Activated naive CD4-positive, alpha-beta T cell treated with anti-CD3 and anti-CD28 coated beads, Interleukin-2, amount 50 U/mL, for 24 hours (primary cell): Measurements from ENCODE around the gene LDHD.
"Not testable (repeated sequence)": the region's sequence is repeated elsewhere in the genome, so short reads cannot be mapped to it uniquely, and the experiment has no call there.

Experiments
- H3K27ac Mint-ChIP-seq: one replicate; pipeline ENCODE4 v1.8.0; 2021; ENCODE audit warnings: mild to moderate bottlenecking, mixed read lengths
- H3K27me3 Mint-ChIP-seq: one replicate; pipeline ENCODE4 v1.8.0; 2021; ENCODE audit warnings: mixed read lengths
- H3K36me3 Mint-ChIP-seq: one replicate; pipeline ENCODE4 v1.8.0; 2021; ENCODE audit warnings: mixed read lengths
- H3K4me1 Mint-ChIP-seq: one replicate; pipeline ENCODE4 v1.8.0; 2021; ENCODE audit warnings: mixed read lengths
- H3K4me3 Mint-ChIP-seq: one replicate; pipeline ENCODE4 v1.8.0; 2021; ENCODE audit warnings: mild to moderate bottlenecking, mixed read lengths
- H3K9me3 Mint-ChIP-seq: one replicate; pipeline ENCODE4 v1.8.0; 2021; ENCODE audit warnings: mixed read lengths

LDHD gene

GRCh38 chr16:75096656-75097055 lies 19.9 kb downstream of the LDHD start:
- H3K27me3 Mint-ChIP-seq: no peaks in the 10 kb centered on the region

DNA sequence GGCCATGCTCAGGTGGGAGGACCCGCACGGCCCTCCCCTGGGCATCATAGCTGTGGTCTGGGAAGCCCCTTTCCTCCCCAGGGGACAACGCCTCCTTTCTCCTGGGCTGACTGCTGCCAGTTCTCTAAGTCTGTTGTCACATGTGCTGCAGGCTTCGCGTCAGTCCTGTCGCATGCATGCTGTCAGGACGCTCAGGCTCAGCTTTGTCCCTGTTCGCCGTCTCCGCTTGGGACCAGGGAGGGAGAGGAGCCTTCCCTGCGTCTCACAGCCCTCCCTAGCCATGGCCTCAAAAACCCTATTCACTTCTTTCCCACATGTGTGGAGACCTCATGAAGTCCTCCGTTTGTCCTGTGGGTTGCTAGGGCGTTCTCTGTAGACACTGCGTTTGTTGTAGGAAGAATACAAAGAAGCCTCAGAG lies 21.4 kb downstream of the LDHD start:
- Mint-ChIP-seq H3K27ac (no peak overlapping the region), H3K9me3 (no peaks in the 10 kb centered on the region), H3K4me1 (peaks cover 25% of the 10 kb centered on the region), H3K27me3 (no peaks in the 10 kb centered on the region), H3K4me3 (no peak overlapping the region), H3K36me3 (no peaks in the 10 kb centered on the region)

More at GRCh38 chr16:75096656-75097055, 19.9 kb downstream of the LDHD start:
- Mint-ChIP-seq H3K4me3 (no peak overlapping the region), H3K36me3 (no peaks in the 10 kb centered on the region), H3K27ac (no peak overlapping the region), H3K4me1 (peaks cover 32% of the 10 kb centered on the region), H3K9me3 (no peaks in the 10 kb centered on the region)

DNA sequence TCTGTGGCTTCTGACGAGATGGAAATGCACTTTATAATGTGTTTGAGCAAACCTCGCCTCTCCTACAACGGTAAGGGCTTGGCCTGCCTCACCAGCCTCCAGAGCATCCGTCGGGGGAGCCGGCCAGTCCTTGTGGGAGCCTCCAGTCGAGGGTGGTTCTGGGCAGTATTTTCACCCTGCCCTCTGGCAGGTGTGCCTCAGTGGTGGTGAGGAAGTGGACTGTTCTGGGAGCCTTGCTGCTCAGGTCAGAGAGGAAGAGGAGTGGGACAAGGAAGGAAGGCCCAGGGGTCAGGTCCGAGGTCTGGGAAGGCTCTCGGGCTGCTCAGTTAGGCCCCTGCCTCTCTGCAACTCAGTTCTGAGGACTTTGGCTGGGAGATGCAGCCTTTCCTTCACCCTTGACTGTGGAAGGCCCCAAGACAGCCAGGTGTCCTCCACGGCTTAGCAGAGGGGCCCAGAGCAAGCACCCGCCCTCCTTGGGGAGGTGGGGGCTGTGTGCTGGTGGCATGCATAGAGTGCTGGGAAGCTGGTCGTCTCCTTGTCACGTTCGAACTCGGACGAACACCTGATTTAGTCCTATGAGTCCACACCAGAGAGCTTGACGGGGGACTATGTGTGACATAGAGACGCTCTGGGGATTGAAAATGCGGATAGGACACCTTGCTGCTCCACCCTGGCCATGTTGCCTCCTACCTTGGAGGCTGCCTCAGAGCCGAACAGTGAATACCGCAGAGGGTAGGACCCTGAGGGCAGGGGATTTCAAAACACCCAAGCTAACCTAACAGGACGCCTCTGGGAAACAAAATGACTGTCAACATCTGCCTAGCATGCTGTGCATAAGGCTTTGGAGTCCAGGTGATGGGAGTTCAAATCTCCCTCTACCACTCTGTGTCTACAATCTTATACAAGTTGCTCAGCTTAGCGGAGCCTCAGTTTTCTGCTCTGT lies 22.7 kb downstream of the LDHD start:
- Mint-ChIP-seq H3K9me3 (no peaks in the 10 kb centered on the region), H3K36me3 (no peaks in the 10 kb centered on the region), H3K4me1 (peaks cover 12% of the 10 kb centered on the region), H3K27me3 (no peaks in the 10 kb centered on the region), H3K4me3 (no peak overlapping the region), H3K27ac (no peak overlapping the region)

DNA sequence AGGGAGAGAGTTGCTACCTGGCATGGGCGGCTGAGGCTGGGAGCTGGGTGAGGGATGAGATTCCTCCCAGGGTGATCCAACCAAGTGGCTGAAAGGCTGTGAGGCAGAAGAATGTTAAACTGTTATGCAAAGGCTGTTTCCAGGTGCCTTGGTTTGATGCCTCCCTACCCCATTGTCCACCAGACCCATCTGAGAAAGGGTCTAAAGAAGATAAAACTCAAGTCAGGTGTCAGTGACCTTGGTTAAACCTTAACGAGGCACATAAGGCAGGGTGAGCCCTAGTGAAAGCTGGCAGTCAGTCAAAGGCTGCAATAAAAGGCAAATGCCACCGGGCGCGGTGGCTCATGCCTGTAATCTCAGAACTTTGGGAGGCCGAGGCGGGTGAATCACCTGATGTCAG lies 23.8 kb downstream of the LDHD start:
- peaks cover 6% of the 10 kb centered on the region for H3K4me1 Mint-ChIP-seq
- H3K27ac Mint-ChIP-seq: no peak overlapping the region
- H3K36me3 Mint-ChIP-seq: no peaks in the 10 kb centered on the region
- H3K27me3 Mint-ChIP-seq: no peaks in the 10 kb centered on the region
- H3K9me3 Mint-ChIP-seq: no peaks in the 10 kb centered on the region
- no peak overlapping the region for H3K4me3 Mint-ChIP-seq

- not testable (repeated sequence) for H3K4me1 Mint-ChIP-seq, H3K27me3 Mint-ChIP-seq, H3K9me3 Mint-ChIP-seq, H3K27ac Mint-ChIP-seq, H3K36me3 Mint-ChIP-seq, H3K4me3 Mint-ChIP-seq
Observed at GRCh38 chr16:75091619-75092018, 25.0 kb downstream of the LDHD start.

DNA sequence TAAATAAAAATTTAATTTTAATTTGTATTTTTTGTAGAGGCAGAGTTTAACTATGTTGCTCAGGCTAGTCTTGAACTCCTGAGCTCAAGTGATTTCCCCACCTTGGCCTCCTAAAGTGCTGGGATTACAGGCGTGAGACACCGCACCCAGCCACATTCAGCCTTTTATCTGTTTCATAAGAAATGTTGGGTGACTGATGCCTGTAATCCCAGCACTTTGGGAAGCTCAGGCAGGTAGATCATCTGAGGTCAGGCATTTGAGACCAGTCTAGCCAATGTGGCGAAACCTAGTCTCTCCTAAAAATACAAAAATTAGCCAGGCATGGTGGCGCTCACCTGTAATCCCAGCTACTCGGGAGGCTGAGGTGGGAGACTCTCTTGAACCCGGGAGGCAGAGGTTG lies 25.7 kb downstream of the LDHD start:
- H3K27ac Mint-ChIP-seq, H3K36me3 Mint-ChIP-seq, H3K4me1 Mint-ChIP-seq, H3K27me3 Mint-ChIP-seq, H3K4me3 Mint-ChIP-seq, H3K9me3 Mint-ChIP-seq: not testable (repeated sequence)

GRCh38 chr16:75089486-75090202 lies 26.9 kb downstream of the LDHD start:
- Mint-ChIP-seq H3K36me3 (peaks cover 2% of the 10 kb centered on the region), H3K4me1 (peaks cover 1% of the 10 kb centered on the region), H3K27ac (no peak overlapping the region), H3K4me3 (no peak overlapping the region), H3K9me3 (peaks cover 5% of the 10 kb centered on the region), H3K27me3 (no peaks in the 10 kb centered on the region)

DNA sequence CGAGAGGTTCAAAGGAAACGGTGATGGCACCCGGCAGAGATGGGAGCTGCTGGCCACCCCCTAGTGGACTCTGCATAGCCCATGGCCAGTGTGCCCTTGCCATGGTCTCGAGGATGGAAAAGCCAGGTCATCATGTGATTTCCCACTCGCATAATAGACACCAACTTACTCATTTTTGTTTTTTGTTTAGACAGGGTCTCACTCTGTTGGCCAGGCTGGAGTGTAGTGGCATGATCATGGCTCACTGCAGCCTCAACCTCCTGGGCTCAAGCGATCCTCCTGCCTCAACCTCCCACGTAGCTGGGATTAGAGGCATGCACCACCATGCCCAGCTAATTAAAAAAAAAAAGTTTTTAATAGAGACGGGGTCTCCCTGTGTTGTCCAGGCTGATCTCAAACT lies 27.6 kb downstream of the LDHD start:
- Mint-ChIP-seq H3K36me3 (peaks cover 2% of the 10 kb centered on the region), H3K4me3 (no peak overlapping the region), H3K27ac (no peak overlapping the region), H3K9me3 (peaks cover 5% of the 10 kb centered on the region), H3K4me1 (peaks cover 3% of the 10 kb centered on the region), H3K27me3 (no peaks in the 10 kb centered on the region)

GRCh38 chr16:75088216-75088615 lies 28.4 kb downstream of the LDHD start:
- Mint-ChIP-seq H3K9me3 (peaks cover 5% of the 10 kb centered on the region), H3K27ac (no peak overlapping the region), H3K4me1 (peaks cover 3% of the 10 kb centered on the region)

DNA sequence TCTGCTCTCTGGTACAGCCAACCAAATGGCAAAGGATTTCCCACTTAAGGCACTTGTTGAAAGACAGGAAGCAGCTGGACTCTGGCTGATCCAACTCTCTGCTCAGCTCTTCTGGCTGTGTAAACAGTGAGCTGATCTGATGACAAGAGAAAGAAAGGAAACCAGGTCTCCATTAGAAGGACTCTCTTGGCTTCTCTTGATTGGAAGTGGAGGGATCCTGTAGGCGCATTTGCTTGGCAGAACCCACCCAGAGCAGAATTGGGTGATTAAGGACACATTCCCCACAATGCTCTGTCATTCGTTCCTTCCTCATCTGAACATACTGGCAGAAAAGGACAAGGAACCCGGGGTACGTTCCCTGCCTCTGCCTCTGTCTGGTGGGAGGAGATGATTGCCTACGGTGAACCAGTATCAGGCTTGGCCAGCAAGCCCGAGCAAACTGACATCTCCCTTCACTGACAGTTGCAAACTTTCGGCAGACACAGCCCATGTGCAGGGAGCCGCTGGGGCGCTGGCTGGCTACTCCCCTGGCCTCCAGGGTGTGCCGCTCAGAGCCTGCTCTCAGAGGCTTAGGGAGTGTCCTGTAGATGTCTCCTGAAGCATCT lies 29.1 kb downstream of the LDHD start:
- Mint-ChIP-seq H3K27ac (no peak overlapping the region), H3K27me3 (no peaks in the 10 kb centered on the region), H3K4me3 (no peak overlapping the region), H3K36me3 (peaks cover 2% of the 10 kb centered on the region), H3K4me1 (peaks cover 3% of the 10 kb centered on the region), H3K9me3 (peaks cover 5% of the 10 kb centered on the region)

More at GRCh38 chr16:75088216-75088615, 28.4 kb downstream of the LDHD start:
- H3K27me3 Mint-ChIP-seq: no peaks in the 10 kb centered on the region
- no peak overlapping the region for H3K4me3 Mint-ChIP-seq
- H3K36me3 Mint-ChIP-seq: peaks cover 2% of the 10 kb centered on the region

- peaks cover 5% of the 10 kb centered on the region for H3K9me3 Mint-ChIP-seq
- peaks cover 2% of the 10 kb centered on the region for H3K36me3 Mint-ChIP-seq
- H3K27me3 Mint-ChIP-seq: no peaks in the 10 kb centered on the region
- no peak overlapping the region for H3K4me3 Mint-ChIP-seq
- H3K4me1 Mint-ChIP-seq: peaks cover 3% of the 10 kb centered on the region
- no peak overlapping the region for H3K27ac Mint-ChIP-seq
Observed at GRCh38 chr16:75086688-75087374, 29.7 kb downstream of the LDHD start.

- peaks cover 2% of the 10 kb centered on the region for H3K36me3 Mint-ChIP-seq
- H3K27ac Mint-ChIP-seq: no peak overlapping the region
- no peaks in the 10 kb centered on the region for H3K27me3 Mint-ChIP-seq
- H3K4me3 Mint-ChIP-seq: no peak overlapping the region
- H3K9me3 Mint-ChIP-seq: peaks cover 5% of the 10 kb centered on the region
- H3K4me1 Mint-ChIP-seq: peaks cover 3% of the 10 kb centered on the region
Observed at GRCh38 chr16:75086281-75086680, 30.3 kb downstream of the LDHD start.

GRCh38 chr16:75085556-75085955 lies 31.0 kb downstream of the LDHD start:
- no peaks in the 10 kb centered on the region for H3K27me3 Mint-ChIP-seq
- H3K27ac Mint-ChIP-seq: no peak overlapping the region
- peaks cover 3% of the 10 kb centered on the region for H3K4me1 Mint-ChIP-seq
- no peak overlapping the region for H3K4me3 Mint-ChIP-seq
- H3K9me3 Mint-ChIP-seq: peaks cover 5% of the 10 kb centered on the region
- H3K36me3 Mint-ChIP-seq: peaks cover 2% of the 10 kb centered on the region

- Mint-ChIP-seq H3K27me3 (no peaks in the 10 kb centered on the region), H3K4me1 (peaks cover 6% of the 10 kb centered on the region), H3K36me3 (peaks cover 2% of the 10 kb centered on the region), H3K9me3 (peaks cover 5% of the 10 kb centered on the region), H3K27ac (no peak overlapping the region), H3K4me3 (no peak overlapping the region)
Observed at GRCh38 chr16:75083813-75084212, 32.8 kb downstream of the LDHD start.

DNA sequence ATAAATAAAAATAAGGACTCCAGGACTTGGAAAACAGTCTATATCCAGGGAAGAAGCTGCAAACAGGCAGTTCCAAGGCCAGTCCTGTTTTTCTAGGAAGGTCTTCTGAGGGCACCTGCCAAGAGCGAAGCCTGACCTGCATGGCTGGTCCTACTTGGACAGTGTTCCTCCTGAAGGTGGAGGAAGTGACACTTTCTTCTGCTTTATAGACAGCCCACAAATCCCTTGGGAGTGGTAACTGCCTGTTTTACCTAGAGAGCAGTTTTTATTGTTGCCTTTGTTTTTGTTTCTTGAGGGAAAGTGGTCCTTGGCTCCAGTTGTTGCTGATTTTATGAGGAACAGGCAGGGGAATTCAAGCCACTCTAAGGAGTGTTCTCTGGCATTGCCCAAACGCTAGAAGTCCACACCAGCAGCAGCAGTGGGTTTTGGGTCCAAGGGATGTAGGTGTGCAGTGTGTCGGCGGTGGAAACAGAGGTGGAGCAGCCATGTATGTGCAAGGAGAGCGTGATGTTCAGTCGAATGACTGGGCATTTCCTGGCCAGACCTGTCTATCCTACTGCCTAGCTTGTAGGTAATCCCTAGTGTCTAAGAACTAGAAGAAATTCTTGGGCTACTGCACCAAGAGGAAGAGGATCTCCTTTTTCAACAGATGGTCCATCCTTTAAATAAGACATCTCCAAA lies 35.3 kb downstream of the LDHD start:
- Mint-ChIP-seq H3K4me3 (no peak overlapping the region), H3K9me3 (peaks cover 5% of the 10 kb centered on the region), H3K27ac (no peak overlapping the region), H3K4me1 (peaks cover 20% of the 10 kb centered on the region), H3K27me3 (no peaks in the 10 kb centered on the region), H3K36me3 (peaks cover 2% of the 10 kb centered on the region)
